RWPE2 (cell line): ENCODE data around the gene RBMS1.

Experiments used
- ATAC-seq: fragments of 200-7000 bp; cut with Tn5 transposase; 3 replicates; pipeline ENCODE4 v1.9.1; 2021; ENCODE audit warnings: low read depth
- DNase-seq: peaks from one replicate; pipeline ENCODE4 v3.0.0-alpha.2; 2020; ENCODE audit warnings: low spot score
- H3K27ac ChIP-seq: fragments of 450-650 bp; 2 replicates; pipeline ENCODE4 v1.5.1; 2017; ENCODE audit warnings: mild to moderate bottlenecking; ENCODE audit not compliant: poor library complexity, severe bottlenecking
- H3K27me3 ChIP-seq: fragments of 250-450 bp; sonication (Bioruptor Pico); 2 replicates; pipeline ENCODE4 v1.5.1; 2021; ENCODE audit warnings: mild to moderate bottlenecking, moderate library complexity; ENCODE audit not compliant: insufficient read depth, poor library complexity, severe bottlenecking
- H3K36me3 ChIP-seq: fragments of 250-450 bp; sonication (Bioruptor Pico); 2 replicates; pipeline ENCODE4 v1.5.1; 2020; ENCODE audit warnings: low read depth, mild to moderate bottlenecking, moderate library complexity
- H3K4me1 ChIP-seq: fragments of 250-450 bp; sonication (Bioruptor Pico); 2 replicates; pipeline ENCODE4 v1.5.1; 2021; ENCODE audit warnings: mild to moderate bottlenecking, moderate library complexity; ENCODE audit not compliant: insufficient read depth, poor library complexity, severe bottlenecking
- H3K4me3 ChIP-seq: fragments of 250-450 bp; sonication (Bioruptor Pico); 2 replicates; pipeline ENCODE4 v1.5.1; 2021; ENCODE audit warnings: mild to moderate bottlenecking, moderate library complexity; ENCODE audit not compliant: severe bottlenecking
- H3K9me3 ChIP-seq: fragments of 250-450 bp; sonication (Bioruptor Pico); 2 replicates; pipeline ENCODE4 v1.5.1; 2021; ENCODE audit warnings: mild to moderate bottlenecking, moderate library complexity; ENCODE audit not compliant: severe bottlenecking
- CTCF ChIP-seq: fragments of 450-650 bp; IDR thresholded peaks from one replicate; pipeline ENCODE4 v1.5.1; 2017; ENCODE audit warnings: mild to moderate bottlenecking, moderate library complexity; ENCODE audit not compliant: poor library complexity, severe bottlenecking

RBMS1 gene

DNA sequence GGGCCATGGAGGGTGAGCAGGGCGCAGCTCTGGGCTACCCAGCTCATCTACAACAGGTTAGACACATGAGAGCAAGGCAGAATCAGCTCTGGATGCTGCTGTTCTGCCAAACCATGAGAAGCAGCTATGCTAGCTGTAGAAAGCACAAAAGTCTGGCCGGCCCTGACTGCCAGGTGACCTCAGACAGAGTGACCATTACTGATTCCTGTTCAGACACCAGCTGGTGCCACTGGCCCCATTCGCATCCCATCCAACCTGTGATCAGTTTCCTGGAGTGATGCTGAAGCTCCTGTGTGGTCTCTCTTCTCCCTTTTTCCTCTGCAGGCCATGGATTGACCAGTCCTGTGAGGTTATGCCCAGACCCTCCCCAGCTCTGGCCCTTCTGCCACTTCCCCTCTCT, 14.3 kb downstream of the RBMS1 start:
- Histone ChIP-seq H3K9me3 (no peaks in the 10 kb centered on the region), H3K27ac (no peak overlapping the region), H3K4me3 (no peak overlapping the region), H3K36me3 (no peaks in the 10 kb centered on the region; the same call in 1 of the 2 replicates), H3K4me1 (peaks cover 19% of the 10 kb centered on the region), H3K27me3 (no peaks in the 10 kb centered on the region)
- TF ChIP-seq CTCF, result no peak
- DNase-seq (no peak), ATAC-seq (no peak)

- ATAC-seq, result no peak
- DNase-seq, result no peak
Observed at GRCh38 chr2:160478660-160479059, 14.9 kb downstream of the RBMS1 start.

DNA sequence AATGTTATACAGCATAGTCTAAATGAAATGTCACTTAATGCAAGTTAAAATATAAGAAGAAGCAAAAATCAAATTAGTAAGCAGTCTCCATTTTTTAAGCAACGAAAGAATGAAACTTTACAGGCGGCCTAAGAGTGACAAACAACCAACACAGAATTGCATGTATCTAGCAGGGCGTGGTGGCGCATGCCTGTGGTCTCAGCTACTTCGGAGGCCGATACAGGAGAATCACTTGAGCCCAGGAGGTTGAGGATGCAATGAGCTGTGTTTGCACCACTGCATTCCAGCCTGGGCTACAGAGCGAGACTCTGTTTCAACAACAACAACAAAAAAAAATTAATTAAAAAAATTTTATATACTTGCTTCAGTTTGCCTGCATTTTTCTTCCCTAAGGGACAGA, 16.6 kb downstream of the RBMS1 start:
- H3K27ac ChIP-seq, result no peak overlapping the region
- no peak for DNase-seq
- no peak for TF ChIP-seq CTCF
- no peaks in the 10 kb centered on the region; the same call in 1 of the 2 replicates for H3K36me3 ChIP-seq
- H3K4me1 ChIP-seq, result peaks cover 30% of the 10 kb centered on the region
- no peak overlapping the region for H3K4me3 ChIP-seq
- H3K27me3 ChIP-seq, result no peaks in the 10 kb centered on the region
- ATAC-seq, result no peak
- no peaks in the 10 kb centered on the region for H3K9me3 ChIP-seq

More at GRCh38 chr2:160478660-160479059, 14.9 kb downstream of the RBMS1 start:
- H3K27ac ChIP-seq, result no peak overlapping the region
- no peaks in the 10 kb centered on the region for H3K27me3 ChIP-seq
- H3K4me3 ChIP-seq, result no peak overlapping the region
- TF ChIP-seq CTCF, result no peak
- peaks cover 25% of the 10 kb centered on the region for H3K4me1 ChIP-seq
- no peaks in the 10 kb centered on the region for H3K9me3 ChIP-seq
- H3K36me3 ChIP-seq, result no peaks in the 10 kb centered on the region; the same call in 1 of the 2 replicates

DNA sequence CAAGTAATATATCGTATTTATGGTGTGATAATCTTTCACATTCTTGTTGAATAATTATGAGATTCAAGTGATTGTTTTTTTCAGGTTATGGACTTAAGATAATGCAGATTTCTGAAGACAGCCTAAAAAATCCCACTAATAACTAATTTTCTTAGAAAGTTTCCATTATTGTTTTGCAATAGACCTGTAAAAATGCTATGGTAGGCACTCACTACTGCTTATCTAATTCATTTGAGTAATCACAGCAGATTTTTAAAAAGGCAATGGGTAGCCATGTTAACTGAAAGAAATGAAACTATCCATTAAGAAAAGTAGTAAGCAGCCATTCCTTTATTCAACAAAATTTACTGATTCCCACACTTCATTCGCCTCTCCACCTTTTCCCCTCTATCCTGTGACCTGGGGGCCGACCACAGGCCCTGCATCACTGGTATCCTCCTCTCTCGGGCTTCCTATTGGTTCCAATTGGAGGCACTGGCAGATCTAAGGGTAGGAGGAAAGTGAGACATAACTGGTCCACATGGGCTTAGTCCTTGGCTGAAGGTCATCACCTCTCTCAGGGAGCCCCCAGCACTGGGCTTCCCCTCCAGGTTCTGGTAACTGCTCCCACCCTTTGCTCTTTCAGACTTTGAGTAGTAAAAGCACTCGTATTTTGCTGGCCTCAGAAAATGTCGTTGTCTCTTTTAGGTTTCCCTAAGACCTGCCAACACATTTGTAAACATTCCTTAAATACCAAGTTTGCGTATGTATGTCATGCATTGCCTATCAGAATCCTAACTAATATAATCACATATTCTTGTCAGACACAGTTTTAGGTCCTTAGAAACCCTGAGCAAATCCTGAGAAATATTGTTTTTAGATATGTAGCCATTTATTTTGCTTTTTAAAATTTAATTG, 18.5 kb downstream of the RBMS1 start:
- no peak for DNase-seq
- peaks cover 30% of the 10 kb centered on the region for H3K4me1 ChIP-seq
- no peak overlapping the region for H3K4me3 ChIP-seq
- H3K36me3 ChIP-seq, result no peaks in the 10 kb centered on the region; the same call in 1 of the 2 replicates
- TF ChIP-seq CTCF, result no peak
- ATAC-seq, result peak; percentile 53; the same call in 2 of the 3 replicates
- H3K27me3 ChIP-seq, result no peaks in the 10 kb centered on the region
- H3K9me3 ChIP-seq, result no peaks in the 10 kb centered on the region
- peak overlapping the region; percentile 45 for H3K27ac ChIP-seq

- peak overlapping the region; percentile 45 for H3K27ac ChIP-seq
- H3K4me3 ChIP-seq, result no peak overlapping the region
- TF ChIP-seq CTCF, result no peak
- no peaks in the 10 kb centered on the region for H3K9me3 ChIP-seq
- no peaks in the 10 kb centered on the region; the same call in 1 of the 2 replicates for H3K36me3 ChIP-seq
- peaks cover 30% of the 10 kb centered on the region for H3K4me1 ChIP-seq
- H3K27me3 ChIP-seq, result no peaks in the 10 kb centered on the region
- ATAC-seq, result peak; percentile 35; the same call in 1 of the 3 replicates
- no peak for DNase-seq
Observed at GRCh38 chr2:160474319-160474645, 19.3 kb downstream of the RBMS1 start.
